Gastrocnemius medialis (tissue), 4 donors: ENCODE measurements around the gene FAM107B.

Source experiments
- POLR2A ChIP-seq, 2 donors: fragments of 450-650 bp; IDR thresholded peaks; one replicate each; pipeline ENCODE4 v1.6.1; 2017; ENCODE audit warnings: antibody characterized with exemption in 2 of 2, mild to moderate bottlenecking in 2 of 2, moderate library complexity in 2 of 2
- TF ChIP-seq, protein P1 (sequence below), 5 experiments: fragments of 450-650 bp in 3 of 5; fragments of 200-600 bp in 2 of 5; sonication (generic) in 2 of 5; IDR thresholded peaks in 4 of 5; conservative IDR thresholded peaks in 1 of 5; 1 replicate in 4 of 5; 2 replicates in 1 of 5; pipeline ENCODE4 v1.5.1; 2016 to 2019; ENCODE audit warnings: antibody characterized with exemption in 5 of 5, mild to moderate bottlenecking in 3 of 5, moderate library complexity in 3 of 5

GRCh38 chr10:14742815-14743214 lies 31.9 kb downstream of the FAM107B start:
- TF ChIP-seq, protein P1, sequence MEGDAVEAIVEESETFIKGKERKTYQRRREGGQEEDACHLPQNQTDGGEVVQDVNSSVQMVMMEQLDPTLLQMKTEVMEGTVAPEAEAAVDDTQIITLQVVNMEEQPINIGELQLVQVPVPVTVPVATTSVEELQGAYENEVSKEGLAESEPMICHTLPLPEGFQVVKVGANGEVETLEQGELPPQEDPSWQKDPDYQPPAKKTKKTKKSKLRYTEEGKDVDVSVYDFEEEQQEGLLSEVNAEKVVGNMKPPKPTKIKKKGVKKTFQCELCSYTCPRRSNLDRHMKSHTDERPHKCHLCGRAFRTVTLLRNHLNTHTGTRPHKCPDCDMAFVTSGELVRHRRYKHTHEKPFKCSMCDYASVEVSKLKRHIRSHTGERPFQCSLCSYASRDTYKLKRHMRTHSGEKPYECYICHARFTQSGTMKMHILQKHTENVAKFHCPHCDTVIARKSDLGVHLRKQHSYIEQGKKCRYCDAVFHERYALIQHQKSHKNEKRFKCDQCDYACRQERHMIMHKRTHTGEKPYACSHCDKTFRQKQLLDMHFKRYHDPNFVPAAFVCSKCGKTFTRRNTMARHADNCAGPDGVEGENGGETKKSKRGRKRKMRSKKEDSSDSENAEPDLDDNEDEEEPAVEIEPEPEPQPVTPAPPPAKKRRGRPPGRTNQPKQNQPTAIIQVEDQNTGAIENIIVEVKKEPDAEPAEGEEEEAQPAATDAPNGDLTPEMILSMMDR (IDR thresholded peaks at IDR 0.05 in 4 of 5, conservative IDR thresholded peaks at IDR 0.05 in 1 of 5) = no peak
- TF ChIP-seq POLR2A (IDR thresholded peaks at IDR 0.05) = no peak
